GM12891 (cell line): ENCODE data around the gene EPHA1.

Experiments
- PAX5 ChIP-seq: IDR thresholded peaks from 2 replicates; pipeline ENCODE4 v1.6.1; 2011; ENCODE audit warnings: low read length, moderate library complexity, mild to moderate bottlenecking; ENCODE audit not compliant: insufficient read depth, severe bottlenecking
- POLR2A ChIP-seq: IDR thresholded peaks from 2 replicates; pipeline ENCODE4 v1.6.1; 2011; ENCODE audit warnings: low read depth, low read length, control low read depth
- POLR2AphosphoS5 ChIP-seq: IDR thresholded peaks from 2 replicates; pipeline ENCODE4 v1.6.1; 2011; ENCODE audit warnings: low read depth, low read length, control low read depth
- POU2F2 ChIP-seq: IDR thresholded peaks from 2 replicates; pipeline ENCODE4 v1.6.1; 2011; ENCODE audit warnings: low read depth, mild to moderate bottlenecking, control low read depth, low read length, moderate library complexity
- SPI1 ChIP-seq: IDR thresholded peaks from 2 replicates; pipeline ENCODE4 v1.6.1; 2011; ENCODE audit warnings: low read depth, low read length, control low read depth
- TAF1 ChIP-seq: IDR thresholded peaks from 2 replicates; pipeline ENCODE4 v1.6.1; 2011; ENCODE audit warnings: low read depth, low read length, control low read depth

GRCh38 chr7:143411976-143412708 is 3.5 kb upstream of the EPHA1 start:
- no peak for TF ChIP-seq POLR2A
- no peak for TF ChIP-seq POLR2AphosphoS5
- no peak for TF ChIP-seq SPI1
- TF ChIP-seq TAF1 = no peak
- no peak for TF ChIP-seq POU2F2
- TF ChIP-seq PAX5 = no peak
